Central memory CD4-positive, alpha-beta T cell (primary cell): ENCODE results near the gene TAF13.
A peak's percentile ranks its signal among the peaks of the same experiment; 100 is the strongest.

Experiments
- DNase-seq: peaks from one replicate; pipeline ENCODE4 v3.0.0; 2022
- total RNA-seq, 3 experiments: gene quantifications; one replicate each; lab custom pipeline; 2026; lab: John Stamatoyannopoulos, UW

The TAF13 gene, protein sequence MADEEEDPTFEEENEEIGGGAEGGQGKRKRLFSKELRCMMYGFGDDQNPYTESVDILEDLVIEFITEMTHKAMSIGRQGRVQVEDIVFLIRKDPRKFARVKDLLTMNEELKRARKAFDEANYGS
- total RNA-seq: 11.3 to 37.4 (median 16.0) reads per million in 3 experiments

DNA sequence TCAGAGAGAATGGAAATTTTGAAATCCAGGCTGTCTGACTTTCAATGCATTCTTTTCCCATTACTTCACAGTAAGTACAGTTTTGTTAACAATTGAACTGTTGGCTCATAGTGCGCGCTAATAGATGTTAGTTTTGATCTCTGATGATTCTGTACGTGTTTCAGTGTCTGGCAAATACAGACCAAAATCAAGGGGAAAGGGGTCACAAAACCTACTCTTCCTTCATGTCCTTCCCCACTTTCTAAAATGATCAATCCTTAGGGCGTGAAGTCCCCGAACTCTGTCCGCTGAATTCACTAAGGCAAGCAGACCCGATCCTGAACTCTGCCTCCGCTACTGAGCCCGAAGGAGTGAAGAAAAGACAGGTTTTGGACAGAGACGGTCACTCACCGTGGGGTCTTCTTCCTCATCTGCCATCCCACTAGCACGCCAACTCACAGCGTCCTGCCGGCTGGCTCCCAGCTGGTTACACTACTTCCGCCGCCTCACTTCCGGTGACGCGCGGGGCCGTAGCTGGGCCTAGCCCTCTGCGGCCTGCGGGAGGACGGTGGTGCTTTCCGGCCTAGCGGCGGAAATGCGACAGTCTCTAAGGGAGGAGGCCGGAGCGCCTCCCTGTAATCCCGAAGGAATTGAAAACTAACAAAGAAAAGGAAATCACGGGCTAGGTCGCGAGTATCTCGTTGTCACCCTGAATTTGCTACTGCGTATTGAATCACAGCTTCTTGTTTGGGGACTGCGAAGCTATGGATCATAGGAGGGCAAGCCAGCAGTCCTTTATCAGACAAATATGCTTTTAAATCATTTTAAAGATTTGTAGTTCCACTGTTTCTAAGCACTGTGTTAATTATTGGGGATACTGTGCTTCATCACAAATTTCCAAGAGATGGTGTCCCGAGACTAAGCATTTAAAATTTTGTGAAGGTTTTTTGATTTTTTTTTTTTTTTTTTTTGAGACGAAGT, at the start of gene TAF13:
Gene TAF13 (minus strand): TSS at position 473 of the 960 bp plus-strand sequence. CDS start 56 bp downstream, at position 417.
- DNase-seq: peak; percentile 83

DNA sequence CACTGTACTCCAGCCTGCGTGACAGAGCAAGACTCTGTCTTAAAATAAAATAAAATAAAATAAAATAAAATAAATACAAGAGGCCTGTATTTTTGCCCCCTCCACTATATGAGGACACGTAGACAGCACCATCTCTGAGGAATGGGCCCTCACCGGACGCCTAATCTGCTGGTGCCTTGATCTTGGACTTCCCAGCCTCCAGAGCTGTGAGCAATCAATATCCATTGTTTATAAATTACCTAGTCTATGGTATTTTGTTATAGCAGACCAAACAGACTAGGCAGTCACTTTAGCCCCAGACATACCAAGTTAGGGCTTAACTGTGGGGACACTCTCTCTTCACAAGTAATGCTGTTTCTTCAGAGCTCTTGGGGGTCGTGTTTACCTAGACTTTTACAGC, 44.6 kb upstream of the TAF13 start:
- no peak for DNase-seq

GRCh38 chr1:109118089-109118488, 42.3 kb upstream of the TAF13 start:
- no peak for DNase-seq

DNA sequence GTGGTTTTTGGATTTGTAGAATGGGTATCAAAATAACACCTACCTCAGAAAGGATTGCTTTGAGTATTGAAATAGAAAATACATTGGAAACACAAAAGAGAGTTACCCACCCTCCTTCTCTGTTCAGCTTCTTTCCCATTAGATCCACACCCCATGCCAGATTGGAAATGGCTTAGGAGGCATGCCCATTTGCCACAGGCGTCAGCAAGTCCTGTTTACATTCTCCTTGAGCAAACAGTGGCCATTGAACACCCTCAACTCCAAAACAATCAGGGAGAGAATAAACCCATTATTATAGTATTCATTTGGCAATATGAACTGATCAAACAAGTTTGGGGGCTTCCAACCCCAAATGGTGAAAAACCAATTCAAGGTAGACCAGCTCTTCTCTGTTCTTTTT, 40.5 kb upstream of the TAF13 start:
- no peak for DNase-seq

- no peak for DNase-seq
Observed at GRCh38 chr1:109115685-109116084, 39.9 kb upstream of the TAF13 start.

DNA sequence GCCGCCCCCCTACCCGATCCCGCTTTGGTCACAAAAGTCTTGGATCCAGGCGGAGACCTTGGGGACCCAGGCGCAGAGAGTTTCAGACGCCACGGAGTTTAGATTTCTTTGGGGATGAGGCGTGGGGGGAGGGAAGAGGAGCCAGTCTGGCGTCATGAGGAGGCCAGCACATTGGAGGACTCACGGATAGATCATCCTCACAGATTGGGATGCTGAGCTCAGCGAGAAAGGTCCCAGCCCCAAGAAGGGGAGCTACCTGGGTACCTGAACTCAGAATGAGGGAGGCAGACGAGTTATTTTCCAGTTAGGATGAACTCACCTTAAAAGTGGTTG, 38.5 kb upstream of the TAF13 start:
- no peak for DNase-seq

- peak; percentile 96 for DNase-seq
Observed at GRCh38 chr1:109113590-109114341, 38.0 kb upstream of the TAF13 start, which contains the start of gene ELAPOR1. ELAPOR1 (plus strand) TSS chr1:109114115; CDS start chr1:109114184, 69 bp downstream.

DNA sequence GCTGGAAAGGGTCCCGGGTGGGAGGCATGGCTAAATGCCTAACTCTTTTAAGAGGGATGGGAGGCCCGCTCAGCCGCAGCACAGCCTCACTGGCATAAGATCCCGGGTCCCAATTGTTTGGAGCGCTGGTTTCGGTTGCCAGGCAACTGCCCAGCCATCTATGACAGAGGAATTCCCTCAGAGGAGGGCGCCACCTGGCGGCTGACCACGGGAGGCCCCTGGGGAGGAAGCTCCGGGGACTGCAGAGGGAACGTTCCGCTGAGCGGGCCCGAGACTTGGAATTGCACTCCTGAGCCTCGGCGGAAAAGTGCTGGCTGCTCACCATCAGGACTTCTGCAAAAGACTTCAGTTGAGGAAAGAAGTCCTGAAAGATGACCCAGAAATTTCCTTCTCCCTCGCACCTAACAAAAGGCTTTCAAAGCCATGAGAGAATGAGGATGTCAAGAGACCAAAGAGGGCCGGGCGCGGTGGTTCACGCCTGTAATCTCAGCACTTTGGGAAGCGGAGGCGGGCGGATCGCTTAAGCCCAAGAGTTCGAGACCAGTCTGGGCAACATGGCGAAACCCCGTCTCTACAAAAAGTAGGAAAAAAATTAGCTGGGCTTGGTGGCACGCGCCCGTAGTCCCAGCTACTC, 37.0 kb upstream of the TAF13 start:
- DNase-seq: peak; percentile 86

DNA sequence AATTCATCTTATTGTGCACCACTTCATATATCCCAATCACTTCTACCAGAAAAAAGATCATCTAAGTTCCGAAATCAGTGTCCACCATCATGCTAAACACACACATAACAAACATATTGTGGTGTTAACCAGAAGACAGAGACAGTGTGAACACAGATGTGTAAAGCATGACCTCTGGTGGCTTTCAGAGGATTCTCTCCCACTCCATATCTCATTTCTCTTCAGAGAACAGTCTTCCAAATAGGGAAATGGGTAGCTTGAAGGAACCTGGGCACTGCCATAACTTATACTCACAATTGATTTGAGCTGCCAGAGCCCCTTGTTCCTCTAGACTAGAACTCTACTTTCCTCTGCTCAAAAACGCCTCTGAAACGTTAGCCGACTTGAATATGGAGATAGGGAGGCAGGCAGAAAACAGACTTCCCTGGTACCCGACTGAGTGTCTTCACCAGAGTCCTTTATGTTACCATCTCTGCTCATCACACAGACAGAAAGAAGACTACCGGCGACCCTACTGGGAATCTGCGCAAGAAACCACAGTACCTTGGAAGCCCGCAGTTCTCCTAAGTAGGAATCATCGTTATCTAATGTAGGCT, 36.4 kb upstream of the TAF13 start:
- peak; percentile 13 for DNase-seq

DNA sequence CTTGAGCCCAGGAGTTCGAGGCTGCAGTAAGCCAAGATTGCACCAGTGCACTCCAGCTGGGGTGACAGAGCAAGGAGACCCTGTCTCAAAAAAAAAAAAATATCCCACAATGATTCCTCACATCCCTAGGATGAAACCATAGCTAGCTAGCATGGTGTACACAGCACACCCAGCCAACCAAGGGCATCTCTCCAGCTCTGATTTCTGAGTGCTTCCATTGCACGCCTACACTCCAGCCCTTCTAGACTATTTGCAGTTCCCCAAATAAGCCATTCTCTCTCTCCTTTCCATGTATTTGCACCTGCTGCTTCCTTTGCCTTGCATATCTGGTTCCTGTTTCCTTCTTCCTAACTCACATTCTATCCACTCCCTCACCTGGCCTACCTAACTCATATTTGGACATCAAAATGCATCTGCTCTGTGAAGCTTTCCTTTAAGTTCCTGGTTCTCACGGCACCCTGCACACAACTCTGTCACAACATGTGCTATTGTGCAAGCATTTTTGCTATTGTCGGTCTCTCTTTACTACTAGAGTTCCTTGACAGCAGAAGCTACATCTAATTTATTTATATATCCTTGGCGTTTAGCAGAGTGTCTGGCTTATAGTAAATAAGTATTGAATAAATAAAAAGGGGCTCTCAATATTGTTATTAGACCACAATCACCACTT, 35.7 kb upstream of the TAF13 start:
- no peak for DNase-seq

- no peak for DNase-seq
Observed at GRCh38 chr1:109109906-109110305, 34.1 kb upstream of the TAF13 start.

DNA sequence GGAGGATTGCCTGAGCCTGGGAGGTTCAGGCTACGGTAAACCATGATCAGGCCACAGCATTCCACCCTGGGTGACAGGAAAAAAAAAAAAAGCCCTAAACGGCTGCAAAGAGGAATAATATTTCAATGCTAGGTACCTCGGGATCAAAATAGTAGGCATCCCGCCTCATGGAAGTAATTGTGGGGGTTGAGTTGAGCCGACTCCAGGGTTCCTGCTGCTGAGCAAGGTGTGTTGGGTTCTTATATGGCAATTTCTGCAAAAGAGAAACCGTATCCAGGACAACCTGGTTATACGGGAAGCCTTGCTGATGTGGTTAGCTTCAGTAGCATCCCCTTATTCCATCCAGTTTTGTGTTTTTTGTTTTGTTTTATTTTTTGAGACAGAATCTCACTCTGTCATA, 32.0 kb upstream of the TAF13 start:
- DNase-seq: no peak

DNA sequence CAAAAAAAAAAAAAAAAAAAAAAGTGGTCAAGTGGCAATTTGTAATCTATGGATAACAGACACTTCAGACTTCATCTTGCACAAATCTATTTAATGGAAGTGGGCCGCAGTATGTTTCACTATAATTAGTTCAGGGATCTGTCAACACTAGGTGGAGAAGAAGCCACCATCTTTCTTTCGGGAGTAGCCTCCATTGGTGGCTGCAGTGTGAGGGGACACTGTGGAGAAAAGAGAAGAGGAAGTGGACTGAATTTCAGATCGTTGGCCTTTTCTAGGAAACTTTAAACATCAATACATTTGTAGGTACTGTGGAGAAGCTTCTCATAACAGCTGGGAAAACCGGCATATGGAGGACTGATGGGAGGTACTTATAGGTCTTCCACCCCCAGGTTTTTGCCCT, 30.1 kb upstream of the TAF13 start:
- DNase-seq: no peak

DNA sequence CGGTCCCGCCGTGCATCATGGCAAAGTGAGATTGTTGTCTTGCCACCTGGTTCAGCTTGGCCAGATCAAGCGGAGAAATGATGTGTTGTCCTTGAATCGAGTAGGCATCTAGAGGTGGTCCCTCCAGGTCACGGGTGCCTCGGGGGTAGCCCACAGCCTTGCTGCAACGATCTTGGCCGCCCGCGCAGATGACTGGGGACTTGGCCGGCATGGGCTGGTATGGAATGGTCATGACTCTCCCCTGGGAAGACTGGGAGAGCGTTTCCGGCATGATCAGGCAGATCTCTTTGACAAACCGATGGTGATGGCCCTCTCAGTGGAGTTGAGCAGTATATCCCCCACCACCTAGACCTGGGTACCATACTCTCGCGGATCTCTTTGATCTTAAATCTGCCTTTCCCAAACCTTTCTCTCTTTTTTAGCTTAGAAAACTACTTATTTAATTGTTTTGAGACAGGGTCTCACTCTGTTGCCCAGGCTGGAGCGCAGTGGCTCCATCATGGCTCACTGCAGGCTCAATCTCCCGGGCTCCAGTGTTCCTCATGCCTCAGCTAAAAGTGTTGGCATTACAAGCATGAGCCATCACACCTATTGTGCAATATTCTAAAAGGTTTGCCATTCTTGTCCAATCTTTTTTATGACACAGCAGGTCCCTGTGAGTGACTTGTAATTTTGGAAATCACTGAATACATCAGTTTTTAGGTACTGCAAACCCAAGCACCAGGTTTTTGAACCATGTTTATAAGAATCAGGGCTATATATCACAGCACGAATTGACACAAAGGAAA, 28.8 kb upstream of the TAF13 start:
- DNase-seq: no peak

DNA sequence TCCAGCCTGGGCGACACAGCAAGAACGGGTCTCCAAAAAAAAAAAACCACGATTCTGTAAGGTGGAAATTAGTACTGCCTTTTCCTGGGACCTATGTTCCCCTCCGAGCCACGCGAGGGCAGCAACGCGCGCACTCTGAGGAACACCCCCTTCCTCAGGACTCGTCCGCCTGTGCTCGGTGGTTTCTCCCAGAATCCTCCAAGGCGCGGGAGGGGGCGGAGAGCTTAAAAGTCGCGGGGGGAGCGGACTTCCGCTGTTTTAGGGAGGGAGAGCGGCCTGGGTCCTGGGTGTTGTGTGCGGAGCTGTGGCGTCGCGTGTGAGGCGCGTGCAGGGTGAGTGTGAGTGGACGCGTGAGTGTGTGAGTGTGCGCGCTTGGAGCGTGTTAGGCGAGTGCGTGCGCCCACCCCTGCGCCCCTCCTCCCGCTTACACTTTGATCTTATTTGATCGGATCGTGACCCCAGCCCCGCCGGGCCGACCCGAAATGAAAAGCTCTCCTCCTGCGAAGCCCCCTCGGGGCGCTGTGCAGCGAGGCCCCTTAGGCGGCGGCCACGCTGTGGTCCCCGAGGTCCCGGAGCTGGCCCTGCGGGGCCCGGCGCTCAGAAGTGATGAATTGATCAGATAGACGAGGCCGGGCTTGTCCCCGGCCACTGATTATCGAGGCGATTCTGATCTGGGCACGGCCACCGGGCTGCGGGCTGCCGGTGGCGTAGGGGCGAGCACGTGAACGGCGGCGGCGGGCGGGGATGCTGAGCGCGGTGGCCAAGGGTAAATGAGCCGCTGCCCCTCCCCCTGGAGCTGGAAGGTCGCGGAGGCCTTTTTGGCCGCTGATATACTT, 24.4 kb upstream of the TAF13 start:
- peak; percentile 97 for DNase-seq

DNA sequence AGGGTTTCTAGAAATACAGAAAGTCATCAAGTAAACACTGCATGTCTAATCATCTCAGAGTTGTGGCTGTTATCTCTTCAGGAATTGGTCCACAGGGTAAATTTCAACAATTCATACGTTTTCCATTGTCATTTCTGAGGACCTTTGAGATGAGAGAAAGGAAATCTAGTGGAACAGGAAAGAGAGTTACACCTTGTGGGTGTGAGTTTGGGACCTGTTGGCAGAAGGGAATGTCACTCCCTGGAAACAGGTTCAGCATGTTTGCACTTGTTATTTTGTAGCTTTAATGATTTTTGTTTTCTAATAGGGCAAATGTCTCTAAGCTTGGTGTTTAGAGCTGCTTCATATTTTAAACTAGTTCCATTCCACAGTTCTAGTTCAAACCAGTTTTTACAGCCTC, 20.3 kb upstream of the TAF13 start:
- no peak for DNase-seq

- no peak for DNase-seq
Observed at GRCh38 chr1:109095631-109096030, 19.8 kb upstream of the TAF13 start.

DNA sequence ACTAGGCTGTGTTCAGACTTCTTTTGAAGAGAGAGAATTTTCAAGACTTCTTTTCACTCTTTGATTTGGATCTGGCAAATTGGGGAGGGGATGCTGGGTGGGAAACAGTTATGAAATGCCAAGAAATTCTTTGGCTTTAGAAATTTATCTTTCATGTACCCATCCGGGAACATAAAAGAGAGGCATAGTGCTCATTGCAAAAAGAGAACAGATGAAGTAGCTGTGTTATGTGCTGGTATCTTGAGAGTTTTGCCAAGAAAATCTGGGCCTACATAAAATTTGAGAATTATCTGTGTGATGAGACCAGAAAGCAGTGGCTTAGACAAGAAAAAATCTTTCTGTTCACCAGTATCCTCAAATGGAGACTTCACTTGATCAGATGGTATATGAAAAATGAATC, 19.1 kb upstream of the TAF13 start:
- DNase-seq: no peak

DNA sequence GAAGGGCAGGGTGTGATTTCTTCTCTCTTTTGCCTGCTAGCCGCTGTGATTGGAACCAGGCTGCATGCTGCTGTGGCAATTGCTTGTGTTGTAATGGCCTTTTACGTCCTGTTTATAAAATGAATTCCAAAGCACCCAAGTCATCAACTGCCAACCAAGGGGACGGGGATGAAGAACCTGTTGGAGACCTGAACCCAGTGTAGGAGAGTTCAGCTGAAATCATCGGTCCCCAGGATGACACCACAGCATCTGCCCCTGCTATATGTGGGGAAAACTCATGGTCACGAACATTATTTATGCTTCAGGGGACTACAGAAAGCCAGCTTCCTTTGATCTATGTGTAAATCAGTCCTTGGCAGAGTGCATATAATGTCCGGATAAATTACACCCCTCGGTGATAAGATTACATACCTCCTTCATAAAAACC, 18.6 kb upstream of the TAF13 start:
- DNase-seq: no peak

- no peak for DNase-seq
Observed at GRCh38 chr1:109091839-109092193, 16.0 kb upstream of the TAF13 start.
